Gastrocnemius medialis (tissue), 4 donors: Measurements from ENCODE around the gene POLG.

Source experiments
- CTCF ChIP-seq, 5 experiments: fragments of 450-650 bp in 3 of 5; fragments of 200-600 bp in 2 of 5; sonication (generic) in 2 of 5; IDR thresholded peaks in 4 of 5; conservative IDR thresholded peaks in 1 of 5; 1 replicate in 4 of 5; 2 replicates in 1 of 5; pipeline ENCODE4 v1.5.1; 2016 to 2019; ENCODE audit warnings: antibody characterized with exemption in 5 of 5, mild to moderate bottlenecking in 3 of 5, moderate library complexity in 3 of 5
- POLR2A ChIP-seq, 2 donors: fragments of 450-650 bp; IDR thresholded peaks; one replicate each; pipeline ENCODE4 v1.6.1; 2017; ENCODE audit warnings: antibody characterized with exemption in 2 of 2, mild to moderate bottlenecking in 2 of 2, moderate library complexity in 2 of 2

GRCh38 chr15:89329329-89330084, 5.1 kb downstream of the POLG start:
- TF ChIP-seq CTCF (IDR thresholded peaks at IDR 0.05 in 4 of 5, conservative IDR thresholded peaks at IDR 0.05 in 1 of 5): no peak
- no peak for TF ChIP-seq POLR2A (IDR thresholded peaks at IDR 0.05)
